HUES64 (cell line): ENCODE results near the gene CLIC4.

Experiments
- H3K27ac ChIP-seq: 2 replicates; pipeline ENCODE4 v1.7.0; 2013; ENCODE audit warnings: low read depth, low read length, inconsistent platforms
- H3K27me3 ChIP-seq: 2 replicates; pipeline ENCODE4 v1.6.1; 2013; ENCODE audit warnings: mild to moderate bottlenecking, low read length; ENCODE audit not compliant: insufficient read depth
- H3K36me3 ChIP-seq: 2 replicates; pipeline ENCODE4 v1.6.1; 2013; ENCODE audit warnings: mild to moderate bottlenecking, low read length; ENCODE audit not compliant: insufficient read depth
- H3K4me1 ChIP-seq: 2 replicates; pipeline ENCODE4 v1.6.1; 2013; ENCODE audit warnings: mild to moderate bottlenecking, low read length, moderate library complexity; ENCODE audit not compliant: insufficient read depth
- H3K4me3 ChIP-seq: 2 replicates; pipeline ENCODE4 v1.5.1; 2013; ENCODE audit warnings: mild to moderate bottlenecking, low read length, moderate library complexity
- H3K9ac ChIP-seq: 2 replicates; pipeline ENCODE4 v1.6.1; 2013; ENCODE audit warnings: mild to moderate bottlenecking, low read depth, low read length
- H3K9me3 ChIP-seq: 2 replicates; pipeline ENCODE4 v1.6.1; 2013; ENCODE audit warnings: low read depth, low read length; ENCODE audit not compliant: insufficient read depth
- WGBS: fragments of 150-250, 120-280 bp; methylation state at CpG from one replicate; pipeline ENCODE4 v1.1.7; 2013; ENCODE audit warnings: missing lambda C conversion rate; 5-methylcytosine and 5-hydroxymethylcytosine counted together

CLIC4 gene

GRCh38 chr1:24825174-24825573 is 79.9 kb downstream of the CLIC4 start:
- Histone ChIP-seq H3K4me3 (no peak overlapping the region), H3K27me3 (no peaks in the 10 kb centered on the region), H3K36me3 (peaks cover 26% of the 10 kb centered on the region), H3K27ac (no peak overlapping the region), H3K4me1 (peaks cover 6% of the 10 kb centered on the region), H3K9me3 (no peaks in the 10 kb centered on the region), H3K9ac (no peak overlapping the region)
- 92% methylated on average over 3 of the region's 3 CpGs for WGBS

DNA sequence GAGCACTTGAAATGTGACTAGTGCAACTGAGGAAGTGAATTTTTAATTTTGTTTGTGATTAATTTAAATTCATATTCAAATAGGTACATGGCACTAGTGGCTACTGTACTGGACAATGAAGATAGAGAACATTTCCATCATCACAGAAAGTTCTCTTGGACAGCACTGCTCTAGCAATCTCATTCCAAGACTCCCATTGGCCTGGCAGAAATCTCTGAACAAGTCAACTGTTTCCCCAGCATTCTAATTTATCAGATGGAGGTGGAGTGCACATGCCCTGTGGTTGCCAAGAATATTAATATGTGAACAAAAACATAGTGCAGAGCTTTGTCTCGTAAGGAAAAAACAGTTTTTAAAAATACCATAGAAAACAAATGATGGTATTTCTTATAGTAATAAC is 81.3 kb downstream of the CLIC4 start:
- Histone ChIP-seq H3K9ac (no peak overlapping the region), H3K36me3 (peaks cover 26% of the 10 kb centered on the region), H3K27me3 (no peaks in the 10 kb centered on the region), H3K4me3 (no peak overlapping the region), H3K4me1 (peaks cover 6% of the 10 kb centered on the region), H3K27ac (no peak overlapping the region), H3K9me3 (no peaks in the 10 kb centered on the region)
- no CpG with 5 or more reads among the region's 1 CpG for WGBS

DNA sequence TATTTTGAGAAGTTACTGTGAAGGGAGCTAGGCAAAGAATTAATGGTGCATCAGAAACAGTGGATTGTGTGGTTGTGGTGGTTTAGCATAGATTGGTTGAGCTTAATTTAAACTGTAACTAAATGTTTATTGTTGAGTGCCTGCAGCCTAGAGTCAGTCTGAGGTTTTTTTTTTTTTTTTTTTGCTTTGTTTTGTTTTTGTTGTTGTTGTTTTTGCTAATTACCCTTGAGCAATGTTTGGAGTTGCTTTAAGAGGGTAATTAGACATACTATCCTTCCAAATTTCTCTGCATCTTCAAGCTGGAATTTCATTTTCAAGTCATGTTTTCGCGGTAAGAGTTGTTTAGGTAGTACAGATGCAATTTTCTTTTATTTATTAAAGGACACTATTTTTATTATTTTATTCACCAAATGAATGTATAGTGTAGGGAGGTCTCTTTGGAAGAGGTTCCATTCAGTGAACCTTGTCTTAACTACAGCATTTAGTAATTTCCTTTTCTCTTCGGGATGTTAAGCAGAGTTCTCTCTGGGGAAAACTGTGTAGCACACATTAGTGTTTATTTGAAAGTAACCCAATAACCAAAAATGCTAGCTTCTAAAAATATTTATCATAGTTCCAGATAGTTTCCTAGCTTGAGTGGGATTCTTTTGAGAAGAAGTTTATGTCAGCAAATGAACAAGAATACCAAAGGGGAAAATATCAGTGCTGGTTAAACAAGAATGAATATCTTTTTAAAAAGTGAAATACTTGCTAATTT is 82.3 kb downstream of the CLIC4 start:
- Histone ChIP-seq H3K27ac (no peak overlapping the region), H3K4me1 (peaks cover 6% of the 10 kb centered on the region), H3K36me3 (peaks cover 26% of the 10 kb centered on the region), H3K9ac (no peak overlapping the region), H3K4me3 (no peak overlapping the region), H3K27me3 (no peaks in the 10 kb centered on the region), H3K9me3 (no peaks in the 10 kb centered on the region)
- WGBS: no CpG with 5 or more reads among the region's 3 CpGs

DNA sequence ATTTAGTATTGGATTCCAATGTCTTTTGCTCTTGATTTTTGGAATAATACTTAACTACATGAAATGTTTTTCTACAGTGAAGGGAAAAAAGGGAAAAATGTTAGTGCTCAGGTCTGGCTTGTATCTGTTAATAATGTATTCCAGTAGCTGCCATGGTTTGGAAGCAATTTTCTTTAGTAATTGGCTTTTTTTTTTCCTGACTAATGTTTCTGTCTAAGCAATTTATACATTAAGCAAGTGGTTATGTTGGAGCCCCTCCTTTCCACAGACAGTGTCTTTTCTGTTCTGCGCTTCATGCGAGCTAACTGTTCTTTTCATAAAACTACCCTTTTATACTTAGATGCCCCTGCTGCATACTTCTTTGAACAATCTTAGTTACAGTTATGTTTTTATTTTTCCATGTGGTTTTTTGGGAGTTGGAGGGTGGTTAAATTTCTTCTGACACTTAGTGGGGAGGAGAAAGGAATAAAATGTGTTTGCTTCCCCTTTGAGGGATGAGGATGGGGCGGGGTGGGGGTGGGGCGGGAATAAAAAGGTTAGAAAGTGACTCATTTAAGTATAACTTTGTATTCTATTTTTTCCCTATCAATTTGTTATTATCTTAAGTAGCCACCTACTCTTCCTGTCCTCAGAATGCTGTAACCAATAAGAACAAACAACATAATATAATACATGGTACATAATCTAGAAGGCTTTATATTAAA is 83.1 kb downstream of the CLIC4 start:
- peaks cover 26% of the 10 kb centered on the region for H3K36me3 ChIP-seq
- H3K9ac ChIP-seq: no peak overlapping the region
- H3K4me3 ChIP-seq: no peak overlapping the region
- no peaks in the 10 kb centered on the region for H3K9me3 ChIP-seq
- H3K4me1 ChIP-seq: peaks cover 6% of the 10 kb centered on the region
- 94% methylated on average over 3 of the region's 4 CpGs for WGBS
- no peaks in the 10 kb centered on the region for H3K27me3 ChIP-seq
- H3K27ac ChIP-seq: no peak overlapping the region

DNA sequence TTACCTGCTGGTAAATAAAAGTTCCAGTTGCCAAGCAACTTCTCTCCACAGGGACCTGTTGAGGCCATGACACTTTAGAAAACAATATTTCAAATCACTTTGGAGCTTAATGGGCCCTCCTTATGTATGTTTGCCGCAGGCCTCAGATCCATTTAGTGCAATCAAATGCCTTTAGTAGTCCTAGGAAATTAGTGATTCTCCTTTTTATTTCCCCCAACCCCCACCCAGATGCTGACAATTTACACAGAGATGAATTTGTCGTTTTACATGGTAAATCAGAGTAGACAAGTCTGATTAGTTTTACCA is 83.6 kb downstream of the CLIC4 start:
- H3K36me3 ChIP-seq: peaks cover 26% of the 10 kb centered on the region
- no peaks in the 10 kb centered on the region for H3K9me3 ChIP-seq
- no peak overlapping the region for H3K4me3 ChIP-seq
- no peaks in the 10 kb centered on the region for H3K27me3 ChIP-seq
- 73% methylated on average over 1 of the region's 2 CpGs for WGBS
- H3K27ac ChIP-seq: no peak overlapping the region
- no peak overlapping the region for H3K9ac ChIP-seq
- peaks cover 6% of the 10 kb centered on the region for H3K4me1 ChIP-seq

- 33% methylated on average over 1 of the region's 3 CpGs for WGBS
Observed at GRCh38 chr1:24830680-24831272, 85.5 kb downstream of the CLIC4 start.

DNA sequence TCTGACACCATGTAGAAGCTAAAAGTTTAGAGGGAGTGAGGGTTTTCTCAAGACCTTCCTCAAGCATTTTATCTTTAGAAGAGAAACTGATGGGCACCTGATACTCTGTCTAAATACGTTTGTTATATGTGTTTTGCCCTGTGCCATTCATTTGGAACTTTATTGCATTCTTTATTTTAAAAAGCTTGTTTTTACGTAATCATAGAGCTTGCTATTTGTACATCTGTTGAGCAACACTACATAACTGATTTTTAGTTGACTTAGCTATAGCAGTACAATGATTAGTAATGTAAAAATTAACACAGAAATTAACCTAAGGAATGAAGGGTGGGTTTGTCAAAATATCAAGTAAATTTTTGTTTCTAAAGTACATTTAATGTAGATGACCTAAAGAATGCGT is 96.3 kb downstream of the CLIC4 start:
- no peak overlapping the region for H3K4me3 ChIP-seq
- 93% methylated on average over 1 of the region's 3 CpGs for WGBS
- H3K4me1 ChIP-seq: no peaks in the 10 kb centered on the region
- no peak overlapping the region for H3K9ac ChIP-seq
- H3K27ac ChIP-seq: no peak overlapping the region
- H3K27me3 ChIP-seq: no peaks in the 10 kb centered on the region
- peaks cover 55% of the 10 kb centered on the region for H3K36me3 ChIP-seq
- H3K9me3 ChIP-seq: no peaks in the 10 kb centered on the region

More at GRCh38 chr1:24830680-24831272, 85.5 kb downstream of the CLIC4 start:
- Histone ChIP-seq H3K9ac (no peak overlapping the region), H3K4me1 (peaks cover 6% of the 10 kb centered on the region), H3K9me3 (no peaks in the 10 kb centered on the region), H3K27me3 (no peaks in the 10 kb centered on the region), H3K27ac (no peak overlapping the region), H3K36me3 (peaks cover 26% of the 10 kb centered on the region), H3K4me3 (no peak overlapping the region)

DNA sequence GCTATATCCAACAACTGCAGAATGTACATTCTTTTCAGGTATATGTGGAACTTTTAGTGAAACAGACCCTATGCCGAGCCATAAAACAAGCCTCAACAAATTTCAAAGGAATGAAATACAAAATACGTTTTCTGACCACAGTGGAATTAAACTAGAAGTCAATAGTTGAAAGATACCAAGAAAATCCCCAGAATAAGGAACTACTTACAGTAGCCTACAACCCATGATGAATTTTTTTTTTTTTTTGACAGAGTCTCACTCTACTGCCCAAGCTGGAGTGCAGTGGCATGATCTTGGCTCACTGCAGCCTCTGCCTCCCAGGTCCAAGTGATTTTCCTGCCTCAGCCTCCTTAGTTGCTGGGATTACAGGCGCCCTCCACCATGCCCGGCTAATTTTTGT is 101.4 kb downstream of the CLIC4 start:
- peaks cover 14% of the 10 kb centered on the region for H3K27me3 ChIP-seq
- no peak overlapping the region for H3K9ac ChIP-seq
- H3K4me1 ChIP-seq: no peaks in the 10 kb centered on the region
- no peak overlapping the region for H3K27ac ChIP-seq
- 93% methylated on average over 4 of the region's 4 CpGs for WGBS
- no peak overlapping the region for H3K4me3 ChIP-seq
- H3K36me3 ChIP-seq: peaks cover 27% of the 10 kb centered on the region
- no peaks in the 10 kb centered on the region for H3K9me3 ChIP-seq

GRCh38 chr1:24847995-24848881 is 103.0 kb downstream of the CLIC4 start:
- no peak overlapping the region; the same call in 1 of the 2 replicates for H3K27ac ChIP-seq
- H3K27me3 ChIP-seq: peaks cover 14% of the 10 kb centered on the region
- H3K9me3 ChIP-seq: no peaks in the 10 kb centered on the region
- no peaks in the 10 kb centered on the region for H3K4me1 ChIP-seq
- WGBS: 1% methylated on average over 89 of the region's 89 CpGs
- H3K9ac ChIP-seq: peak overlapping the region; percentile 49
- H3K36me3 ChIP-seq: peaks cover 11% of the 10 kb centered on the region
- peak overlapping the region; percentile 61 for H3K4me3 ChIP-seq

DNA sequence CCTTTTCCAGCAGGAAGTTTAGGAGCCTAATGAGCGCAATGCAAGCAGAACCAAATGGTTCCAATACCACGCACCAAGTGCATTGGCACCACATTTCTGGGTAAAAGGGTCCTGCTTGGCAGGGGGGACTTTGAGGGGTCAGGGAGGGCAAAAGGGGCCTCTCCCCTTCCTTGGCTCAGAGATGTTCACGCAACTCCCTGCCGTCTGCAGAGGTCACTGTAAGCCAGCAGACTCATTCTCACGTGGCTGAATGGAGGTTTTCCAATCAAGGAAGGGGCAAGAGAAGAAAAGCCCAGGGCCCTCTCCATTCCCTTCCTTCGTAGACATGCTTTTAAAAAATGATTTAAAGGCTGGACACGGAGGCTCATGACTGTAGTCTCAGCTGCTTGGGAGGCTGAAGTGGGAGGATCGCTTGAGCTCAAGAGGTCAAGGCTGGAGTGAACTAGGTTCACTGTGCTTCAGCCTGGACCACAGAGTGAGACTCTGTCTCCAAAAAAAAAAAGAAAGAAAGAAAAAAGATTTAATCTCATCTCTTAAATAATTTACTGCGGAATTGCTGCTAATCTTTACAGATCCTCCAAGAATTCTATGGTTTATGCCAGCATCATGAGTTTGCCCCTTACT is 104.5 kb downstream of the CLIC4 start:
- H3K27me3 ChIP-seq: peaks cover 14% of the 10 kb centered on the region
- H3K27ac ChIP-seq: no peak overlapping the region
- WGBS: 53% methylated on average over 9 of the region's 9 CpGs
- H3K9me3 ChIP-seq: no peaks in the 10 kb centered on the region
- no peak overlapping the region for H3K4me3 ChIP-seq
- peaks cover 3% of the 10 kb centered on the region; the same call in 1 of the 2 replicates for H3K36me3 ChIP-seq
- no peaks in the 10 kb centered on the region for H3K4me1 ChIP-seq
- H3K9ac ChIP-seq: no peak overlapping the region
